ENCODE measurements around the gene TUBB.
A peak's percentile ranks its signal among the peaks of the same experiment; 100 is the strongest.

Gene TUBB

GRCh38 chr6:30690403-30691207 lies 29.5 kb upstream of the TUBB start, which contains the start of gene NRM (continued):
- TF ChIP-seq ZNF639 (tag by site-specific recombination; IDR thresholded peaks at IDR 0.05) (no peak), ZNF658 (tag by site-specific recombination; IDR thresholded peaks at IDR 0.05) (no peak), ZNF600 (tag by site-specific recombination; IDR thresholded peaks at IDR 0.05) (peak; percentile 82), HOXD13 (CRISPR knock-in tag; IDR thresholded peaks at IDR 0.05; ENCODE audit: borderline replicate concordance) (no peak), ZNF473 (tag by site-specific recombination; IDR thresholded peaks at IDR 0.05) (no peak), BCL11A (tag by site-specific recombination; IDR thresholded peaks at IDR 0.05; ENCODE audit: low read depth) (no peak), WT1 (tag by site-specific recombination; IDR thresholded peaks at IDR 0.05) (no peak), KLF16 (tag by site-specific recombination; IDR thresholded peaks at IDR 0.05) (no peak; the same call in 1 of the 2 replicates), ZNF112 (tag by site-specific recombination; IDR thresholded peaks at IDR 0.05) (no peak), ZNF202 (tag by site-specific recombination; IDR thresholded peaks at IDR 0.05; ENCODE audit: borderline replicate concordance) (no peak), KLF9 (tag by site-specific recombination; IDR thresholded peaks at IDR 0.05; ENCODE audit: low read depth) (peak; percentile 97), ZNF354C (tag by site-specific recombination; IDR thresholded peaks at IDR 0.05; ENCODE audit: borderline replicate concordance, low read depth) (no peak), ZNF701 (tag by site-specific recombination; IDR thresholded peaks at IDR 0.05) (no peak), ZNF514 (tag by site-specific recombination; IDR thresholded peaks at IDR 0.05) (no peak), GFI1B (tag by site-specific recombination; IDR thresholded peaks at IDR 0.05) (no peak), ZNF133 (tag by site-specific recombination; IDR thresholded peaks at IDR 0.05) (no peak), ZBTB17 (tag by site-specific recombination; IDR thresholded peaks at IDR 0.05) (peak; percentile 90), GLIS2 (tag by site-specific recombination; IDR thresholded peaks at IDR 0.05) (no peak), ZNF18 (tag by site-specific recombination; IDR thresholded peaks at IDR 0.05) (no peak), ZNF561 (tag by site-specific recombination; IDR thresholded peaks at IDR 0.05; ENCODE audit: borderline replicate concordance) (peak; percentile 33; the same call in 1 of the 2 replicates), ZNF146 (tag by site-specific recombination; IDR thresholded peaks at IDR 0.05) (no peak), ZNF837 (tag by site-specific recombination; IDR thresholded peaks at IDR 0.05) (no peak), HOXC10 (CRISPR knock-in tag; IDR thresholded peaks at IDR 0.05) (no peak), ZNF580 (tag by site-specific recombination; IDR thresholded peaks at IDR 0.05) (no peak), ZBTB20 (tag by site-specific recombination; IDR thresholded peaks at IDR 0.05) (peak; percentile 47; the same call in 1 of the 2 replicates), ZNF423 (tag by site-specific recombination; IDR thresholded peaks at IDR 0.05) (no peak), ZBTB48 (tag by site-specific recombination; IDR thresholded peaks at IDR 0.05) (peak; percentile 87), ZNF394 (tag by site-specific recombination; IDR thresholded peaks at IDR 0.05; ENCODE audit: borderline replicate concordance) (no peak; the same call in 1 of the 2 replicates), ZNF26 (tag by site-specific recombination; IDR thresholded peaks at IDR 0.05) (no peak), ZNF324 (tag by site-specific recombination; IDR thresholded peaks at IDR 0.05) (no peak), ZNF19 (tag by site-specific recombination; IDR thresholded peaks at IDR 0.05; ENCODE audit: low read depth) (no peak), SETDB1 (IDR thresholded peaks at IDR 0.05; ENCODE audit: insufficient read length, low read length) (no peak), ZNF645 (tag by site-specific recombination; IDR thresholded peaks at IDR 0.05) (no peak), ZFP3 (tag by site-specific recombination; IDR thresholded peaks at IDR 0.05; ENCODE audit: low read depth) (no peak), KLF17 (tag by site-specific recombination; IDR thresholded peaks at IDR 0.05) (0 out of 2 replicates have a peak, but pooled peaks have one; percentile 8), ZNF175 (tag by site-specific recombination; IDR thresholded peaks at IDR 0.05) (no peak)
